ENCODE measurements around the gene GNA12.

DNA sequence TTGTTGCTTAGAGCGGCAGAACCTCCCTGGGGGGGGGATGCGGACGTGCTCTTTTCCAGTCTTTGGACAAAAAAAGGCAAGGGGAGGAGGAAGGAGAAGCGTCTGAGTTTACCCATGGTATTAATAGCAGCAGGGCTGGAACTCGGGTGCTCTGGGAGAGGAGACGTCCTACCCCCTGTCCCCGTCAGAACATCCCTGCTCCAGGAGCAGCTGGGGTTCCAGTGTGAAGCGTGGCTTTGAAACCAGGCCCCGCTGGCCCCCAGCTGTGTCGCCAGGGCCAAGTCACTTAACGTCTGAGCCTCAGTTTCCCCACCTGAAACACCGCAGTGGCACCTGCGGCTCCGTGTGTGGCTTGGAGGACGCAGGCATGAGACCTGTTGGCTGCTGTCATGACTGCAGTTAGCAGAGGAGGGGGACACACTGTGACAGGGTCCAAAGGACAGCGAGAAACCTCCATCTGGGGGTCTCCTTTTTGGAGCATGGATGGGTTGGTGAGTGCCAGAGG is 154.7 kb downstream of the GNA12 start:
- TF ChIP-seq, protein P1, sequence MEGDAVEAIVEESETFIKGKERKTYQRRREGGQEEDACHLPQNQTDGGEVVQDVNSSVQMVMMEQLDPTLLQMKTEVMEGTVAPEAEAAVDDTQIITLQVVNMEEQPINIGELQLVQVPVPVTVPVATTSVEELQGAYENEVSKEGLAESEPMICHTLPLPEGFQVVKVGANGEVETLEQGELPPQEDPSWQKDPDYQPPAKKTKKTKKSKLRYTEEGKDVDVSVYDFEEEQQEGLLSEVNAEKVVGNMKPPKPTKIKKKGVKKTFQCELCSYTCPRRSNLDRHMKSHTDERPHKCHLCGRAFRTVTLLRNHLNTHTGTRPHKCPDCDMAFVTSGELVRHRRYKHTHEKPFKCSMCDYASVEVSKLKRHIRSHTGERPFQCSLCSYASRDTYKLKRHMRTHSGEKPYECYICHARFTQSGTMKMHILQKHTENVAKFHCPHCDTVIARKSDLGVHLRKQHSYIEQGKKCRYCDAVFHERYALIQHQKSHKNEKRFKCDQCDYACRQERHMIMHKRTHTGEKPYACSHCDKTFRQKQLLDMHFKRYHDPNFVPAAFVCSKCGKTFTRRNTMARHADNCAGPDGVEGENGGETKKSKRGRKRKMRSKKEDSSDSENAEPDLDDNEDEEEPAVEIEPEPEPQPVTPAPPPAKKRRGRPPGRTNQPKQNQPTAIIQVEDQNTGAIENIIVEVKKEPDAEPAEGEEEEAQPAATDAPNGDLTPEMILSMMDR (IDR thresholded peaks at IDR 0.05), result no peak
- TF ChIP-seq EZH2phosphoT487 (IDR thresholded peaks at IDR 0.05), result no peak
- no peak for TF ChIP-seq EZH2 (IDR thresholded peaks at IDR 0.05)

Measured in neural progenitor cell (in vitro differentiated cells).